H9 (cell line): ENCODE measurements around the gene STXBP5L. TPM values are rescaled to one million over a fixed set of nuclear protein-coding genes. Genes with fewer than 3 reads are reported as not detected.

Experiments used
- DNase-seq: peaks from one replicate; pipeline ENCODE4 v3.0.0-alpha.2; 2017
- H2AFZ ChIP-seq: one replicate; pipeline ENCODE4 v1.6.1; 2013; ENCODE audit warnings: mild to moderate bottlenecking, low read length, control low read depth, moderate library complexity
- H2AK5ac ChIP-seq: 2 replicates; pipeline ENCODE4 v1.6.1; 2013; ENCODE audit warnings: low read length, control low read depth, mixed read lengths; ENCODE audit not compliant: insufficient read length
- H2BK120ac ChIP-seq: one replicate; pipeline ENCODE4 v1.6.1; 2013; ENCODE audit warnings: low read depth, mild to moderate bottlenecking, low read length, control low read depth, inconsistent platforms; ENCODE audit not compliant: poor library complexity, severe bottlenecking
- H2BK12ac ChIP-seq: 2 replicates; pipeline ENCODE4 v1.6.1; 2013; ENCODE audit warnings: low read length, control low read depth, mixed read lengths, low read depth; ENCODE audit not compliant: insufficient read length
- H2BK15ac ChIP-seq: 2 replicates; pipeline ENCODE4 v1.6.1; 2013; ENCODE audit warnings: low read depth, low read length, control low read depth
- H2BK20ac ChIP-seq: one replicate; pipeline ENCODE4 v1.6.1; 2013; ENCODE audit warnings: low read depth, mild to moderate bottlenecking, low read length, control low read depth, inconsistent platforms; ENCODE audit not compliant: poor library complexity, severe bottlenecking
- H2BK5ac ChIP-seq: 2 replicates; pipeline ENCODE4 v1.6.1; 2013; ENCODE audit warnings: low read length, control low read depth, mixed read lengths; ENCODE audit not compliant: insufficient read length
- H3K14ac ChIP-seq: 2 replicates; pipeline ENCODE4 v1.6.1; 2013; ENCODE audit warnings: low read length, control low read depth; ENCODE audit not compliant: insufficient read depth
- H3K18ac ChIP-seq: 2 replicates; pipeline ENCODE4 v1.6.1; 2013; ENCODE audit warnings: low read depth, mild to moderate bottlenecking, mixed read lengths, low read length, control low read depth; ENCODE audit not compliant: insufficient read length
- H3K23ac ChIP-seq: 2 replicates; pipeline ENCODE4 v1.6.1; 2013; ENCODE audit warnings: low read length, control low read depth, mixed read lengths, low read depth; ENCODE audit not compliant: insufficient read length
- H3K23me2 ChIP-seq: 2 replicates; pipeline ENCODE4 v1.6.1; 2013; ENCODE audit warnings: low read depth, mild to moderate bottlenecking, mixed read lengths, low read length, control low read depth; ENCODE audit not compliant: insufficient read length, poor library complexity, severe bottlenecking
- H3K27ac ChIP-seq: 2 replicates; pipeline ENCODE4 v1.5.1; 2013; ENCODE audit warnings: low read length, control low read depth, mixed read lengths, low read depth; ENCODE audit not compliant: insufficient read length
- H3K27me3 ChIP-seq: 2 replicates; pipeline ENCODE4 v1.6.1; 2013; ENCODE audit warnings: low read length, control low read depth, inconsistent platforms; ENCODE audit not compliant: insufficient read depth
- H3K4ac ChIP-seq: 2 replicates; pipeline ENCODE4 v1.6.1; 2013; ENCODE audit warnings: low read depth, mild to moderate bottlenecking, control low read depth, inconsistent platforms, low read length, moderate library complexity
- H3K4me1 ChIP-seq: 2 replicates; pipeline ENCODE4 v1.6.1; 2013; ENCODE audit warnings: low read length, control low read depth, inconsistent platforms; ENCODE audit not compliant: insufficient read depth
- H3K4me2 ChIP-seq: 2 replicates; pipeline ENCODE4 v1.6.1; 2013; ENCODE audit warnings: low read length, control low read depth, mixed read lengths; ENCODE audit not compliant: insufficient read length, insufficient read depth
- H3K56ac ChIP-seq: 2 replicates; pipeline ENCODE4 v1.6.1; 2013; ENCODE audit warnings: low read depth, mild to moderate bottlenecking, mixed read lengths, low read length, control low read depth; ENCODE audit not compliant: insufficient read length
- H3K79me1 ChIP-seq: 2 replicates; pipeline ENCODE4 v1.6.1; 2013; ENCODE audit warnings: low read depth, mild to moderate bottlenecking, moderate library complexity, low read length, control low read depth, inconsistent platforms; ENCODE audit not compliant: insufficient read depth, poor library complexity, severe bottlenecking
- H3K79me2 ChIP-seq: 2 replicates; pipeline ENCODE4 v1.6.1; 2013; ENCODE audit warnings: low read length, control low read depth, inconsistent platforms; ENCODE audit not compliant: insufficient read depth
- H3K9ac ChIP-seq: 2 replicates; pipeline ENCODE4 v1.6.1; 2013; ENCODE audit warnings: low read length, control low read depth, mixed read lengths; ENCODE audit not compliant: insufficient read length; ENCODE audit errors: extremely low read depth
- H3K9me3 ChIP-seq: one replicate; pipeline ENCODE4 v1.6.1; 2013; ENCODE audit warnings: low read depth, low read length, inconsistent platforms; ENCODE audit not compliant: control insufficient read depth
- H3T11ph ChIP-seq: one replicate; pipeline ENCODE4 v1.6.1; 2013; ENCODE audit warnings: mild to moderate bottlenecking, low read length, control low read depth, inconsistent platforms
- H4K20me1 ChIP-seq: one replicate; pipeline ENCODE4 v1.6.1; 2013; ENCODE audit not compliant: control insufficient read depth, insufficient read length, insufficient read depth
- H4K5ac ChIP-seq: 2 replicates; pipeline ENCODE4 v1.6.1; 2013; ENCODE audit warnings: low read depth, mild to moderate bottlenecking, mixed read lengths, low read length, control low read depth; ENCODE audit not compliant: insufficient read length
- H4K8ac ChIP-seq: replicated peaks from 2 replicates; pipeline ENCODE4 v1.6.1; 2013; ENCODE audit warnings: low read length, control low read depth, mixed read lengths, low read depth; ENCODE audit not compliant: insufficient read length
- H4K91ac ChIP-seq: 2 replicates; pipeline ENCODE4 v1.6.1; 2013; ENCODE audit warnings: low read depth, mild to moderate bottlenecking, moderate library complexity, mixed read lengths, low read length, control low read depth; ENCODE audit not compliant: insufficient read length
- H3K27ac Mint-ChIP-seq, 3 experiments: 2 replicates in 2 of 3; 3 replicates in 1 of 3; pipeline ENCODE4 v1.8.0; 2020 to 2021; ENCODE audit warnings: mixed read lengths in 3 of 3, mild to moderate bottlenecking in 1 of 3, moderate library complexity in 1 of 3
- H3K27me3 Mint-ChIP-seq: 2 replicates; pipeline ENCODE4 v1.8.0; 2021; ENCODE audit warnings: low read depth, mild to moderate bottlenecking, moderate library complexity, mixed read lengths
- H3K36me3 Mint-ChIP-seq, 3 experiments: 2 replicates in 2 of 3; 3 replicates in 1 of 3; pipeline ENCODE4 v1.8.0; 2020 to 2021; ENCODE audit warnings: low read depth in 3 of 3, mixed read lengths in 3 of 3; ENCODE audit not compliant: insufficient read depth in 1 of 3
- H3K4me1 Mint-ChIP-seq, 2 experiments: 2 replicates each; pipeline ENCODE4 v1.8.0; 2020; ENCODE audit warnings: mixed read lengths in 2 of 2
- H3K4me3 Mint-ChIP-seq, 2 experiments: 2 replicates in 1 of 2; 3 replicates in 1 of 2; pipeline ENCODE4 v1.8.0; 2020 to 2021; ENCODE audit warnings: mild to moderate bottlenecking in 2 of 2, mixed read lengths in 2 of 2, moderate library complexity in 1 of 2
- H3K9me3 Mint-ChIP-seq, 2 experiments: 2 replicates in 1 of 2; 3 replicates in 1 of 2; pipeline ENCODE4 v1.8.0; 2020; ENCODE audit warnings: mild to moderate bottlenecking in 2 of 2, mixed read lengths in 2 of 2, moderate library complexity in 1 of 2
- CTCF ChIP-seq: fragments of 200-600 bp; sonication (generic); conservative IDR thresholded peaks from 3 replicates; pipeline ENCODE4 v1.8.0; 2021; ENCODE audit warnings: antibody characterized with exemption, mild to moderate bottlenecking
- total RNA-seq: library from RNA; stranded (reverse); gene quantifications from 2 replicates; pipeline ENCODE4 v1.2.1, GENCODE V29; 2021

STXBP5L gene
- total RNA-seq, 1 experiment from 2014 or later: 4.7 TPM

- H3T11ph ChIP-seq: no peak overlapping the region
- no peak overlapping the region for H3K27ac ChIP-seq
- no peak overlapping the region for H2BK120ac ChIP-seq
- no peak overlapping the region for H3K9ac ChIP-seq
- no peaks in the 10 kb centered on the region for H3K79me2 ChIP-seq
- H2AK5ac ChIP-seq: no peak overlapping the region
- no peak overlapping the region for H2BK20ac ChIP-seq
- no peak overlapping the region for H3K56ac ChIP-seq
- Mint-ChIP-seq H3K27me3 (no peaks in the 10 kb centered on the region), H3K36me3 (no peaks in the 10 kb centered on the region), H3K4me1 (no peaks in the 10 kb centered on the region), H3K4me3 (no peak overlapping the region), H3K27ac (no peak overlapping the region), H3K9me3 (no peaks in the 10 kb centered on the region)
- H3K18ac ChIP-seq: no peak overlapping the region
- H2AFZ ChIP-seq: no peak overlapping the region
- no peak overlapping the region for H3K4ac ChIP-seq
- H2BK12ac ChIP-seq: no peak overlapping the region
- no peaks in the 10 kb centered on the region for H3K23me2 ChIP-seq
- no peak overlapping the region for H4K91ac ChIP-seq
- H3K4me1 ChIP-seq: no peaks in the 10 kb centered on the region
- no peaks in the 10 kb centered on the region for H4K20me1 ChIP-seq
- H3K27me3 ChIP-seq: no peaks in the 10 kb centered on the region
- DNase-seq: no peak
- no peak overlapping the region for H2BK15ac ChIP-seq
- H3K79me1 ChIP-seq: no peaks in the 10 kb centered on the region
- H4K8ac ChIP-seq: no peak overlapping the region
- no peaks in the 10 kb centered on the region for H3K9me3 ChIP-seq
- no peak overlapping the region for H4K5ac ChIP-seq
- no peak overlapping the region for H3K4me2 ChIP-seq
- H2BK5ac ChIP-seq: no peak overlapping the region
- no peak overlapping the region for H3K23ac ChIP-seq
- H3K14ac ChIP-seq: no peak overlapping the region
- no peak for TF ChIP-seq CTCF
Measured at GRCh38 chr3:121324320-121324719, 416.3 kb downstream of the STXBP5L start.
